RWPE2 (cell line): ENCODE measurements around the gene HOXD8.
A peak's percentile ranks its signal among the peaks of the same experiment; 100 is the strongest.

Experiments used
- ATAC-seq: fragments of 200-7000 bp; cut with Tn5 transposase; 3 replicates; pipeline ENCODE4 v1.9.1; 2021; ENCODE audit warnings: low read depth
- DNase-seq: peaks from one replicate; pipeline ENCODE4 v3.0.0-alpha.2; 2020; ENCODE audit warnings: low spot score
- H3K27ac ChIP-seq: fragments of 450-650 bp; 2 replicates; pipeline ENCODE4 v1.5.1; 2017; ENCODE audit warnings: mild to moderate bottlenecking; ENCODE audit not compliant: poor library complexity, severe bottlenecking
- H3K27me3 ChIP-seq: fragments of 250-450 bp; sonication (Bioruptor Pico); 2 replicates; pipeline ENCODE4 v1.5.1; 2021; ENCODE audit warnings: mild to moderate bottlenecking, moderate library complexity; ENCODE audit not compliant: insufficient read depth, poor library complexity, severe bottlenecking
- H3K36me3 ChIP-seq: fragments of 250-450 bp; sonication (Bioruptor Pico); 2 replicates; pipeline ENCODE4 v1.5.1; 2020; ENCODE audit warnings: low read depth, mild to moderate bottlenecking, moderate library complexity
- H3K4me1 ChIP-seq: fragments of 250-450 bp; sonication (Bioruptor Pico); 2 replicates; pipeline ENCODE4 v1.5.1; 2021; ENCODE audit warnings: mild to moderate bottlenecking, moderate library complexity; ENCODE audit not compliant: insufficient read depth, poor library complexity, severe bottlenecking
- H3K4me3 ChIP-seq: fragments of 250-450 bp; sonication (Bioruptor Pico); 2 replicates; pipeline ENCODE4 v1.5.1; 2021; ENCODE audit warnings: mild to moderate bottlenecking, moderate library complexity; ENCODE audit not compliant: severe bottlenecking
- H3K9me3 ChIP-seq: fragments of 250-450 bp; sonication (Bioruptor Pico); 2 replicates; pipeline ENCODE4 v1.5.1; 2021; ENCODE audit warnings: mild to moderate bottlenecking, moderate library complexity; ENCODE audit not compliant: severe bottlenecking
- CTCF ChIP-seq: fragments of 450-650 bp; IDR thresholded peaks from one replicate; pipeline ENCODE4 v1.5.1; 2017; ENCODE audit warnings: mild to moderate bottlenecking, moderate library complexity; ENCODE audit not compliant: poor library complexity, severe bottlenecking

The HOXD8 gene

DNA sequence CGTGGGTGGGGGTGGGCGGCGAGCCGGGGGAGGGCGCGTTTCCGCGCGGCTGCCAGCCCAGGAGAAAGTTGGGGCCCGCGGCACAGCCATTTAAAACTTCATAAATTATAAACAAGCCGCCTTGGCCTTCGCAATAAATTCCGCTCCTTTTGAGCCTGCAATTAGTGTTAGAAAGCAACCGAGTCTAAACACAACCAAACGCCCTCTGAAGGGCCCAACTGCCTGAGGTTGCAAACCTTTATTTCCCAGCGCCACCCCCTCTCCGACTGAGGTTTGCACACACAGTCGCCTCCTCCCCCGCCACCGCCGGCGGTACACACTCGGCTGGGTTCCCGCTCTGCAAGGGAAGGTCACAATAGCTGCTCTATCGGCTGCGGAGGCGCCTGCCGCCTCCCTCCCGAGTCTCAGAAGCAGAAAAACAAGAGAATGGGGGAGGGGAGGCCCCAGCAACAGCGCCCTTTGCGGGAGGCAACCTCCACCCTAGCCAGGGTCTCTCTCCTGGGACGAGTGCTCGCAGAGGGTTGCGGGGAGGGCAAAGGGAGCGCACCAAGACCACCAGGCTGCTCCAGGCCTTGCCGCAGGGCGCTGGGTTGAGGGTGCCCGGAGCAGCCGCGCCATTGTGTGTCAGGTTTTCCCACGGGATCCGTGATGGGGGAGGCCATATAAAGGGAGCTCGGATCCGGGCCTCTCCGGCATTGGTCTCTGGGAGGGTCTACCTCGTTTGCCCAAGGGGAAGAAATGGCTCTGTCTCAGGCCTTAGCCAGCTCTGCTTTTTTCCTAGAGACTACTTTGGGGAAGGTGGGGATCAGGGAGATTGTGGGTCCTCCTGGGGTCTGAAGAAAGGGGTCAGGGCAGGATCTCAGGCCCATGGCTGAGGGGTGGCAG lies 45.6 kb downstream of the HOXD8 start:
- Histone ChIP-seq H3K36me3 (no peaks in the 10 kb centered on the region), H3K27ac (no peak overlapping the region), H3K27me3 (no peaks in the 10 kb centered on the region), H3K9me3 (no peaks in the 10 kb centered on the region), H3K4me1 (peaks cover 5% of the 10 kb centered on the region), H3K4me3 (no peak overlapping the region)
- DNase-seq (no peak), ATAC-seq (no peak)
- no peak for TF ChIP-seq CTCF

DNA sequence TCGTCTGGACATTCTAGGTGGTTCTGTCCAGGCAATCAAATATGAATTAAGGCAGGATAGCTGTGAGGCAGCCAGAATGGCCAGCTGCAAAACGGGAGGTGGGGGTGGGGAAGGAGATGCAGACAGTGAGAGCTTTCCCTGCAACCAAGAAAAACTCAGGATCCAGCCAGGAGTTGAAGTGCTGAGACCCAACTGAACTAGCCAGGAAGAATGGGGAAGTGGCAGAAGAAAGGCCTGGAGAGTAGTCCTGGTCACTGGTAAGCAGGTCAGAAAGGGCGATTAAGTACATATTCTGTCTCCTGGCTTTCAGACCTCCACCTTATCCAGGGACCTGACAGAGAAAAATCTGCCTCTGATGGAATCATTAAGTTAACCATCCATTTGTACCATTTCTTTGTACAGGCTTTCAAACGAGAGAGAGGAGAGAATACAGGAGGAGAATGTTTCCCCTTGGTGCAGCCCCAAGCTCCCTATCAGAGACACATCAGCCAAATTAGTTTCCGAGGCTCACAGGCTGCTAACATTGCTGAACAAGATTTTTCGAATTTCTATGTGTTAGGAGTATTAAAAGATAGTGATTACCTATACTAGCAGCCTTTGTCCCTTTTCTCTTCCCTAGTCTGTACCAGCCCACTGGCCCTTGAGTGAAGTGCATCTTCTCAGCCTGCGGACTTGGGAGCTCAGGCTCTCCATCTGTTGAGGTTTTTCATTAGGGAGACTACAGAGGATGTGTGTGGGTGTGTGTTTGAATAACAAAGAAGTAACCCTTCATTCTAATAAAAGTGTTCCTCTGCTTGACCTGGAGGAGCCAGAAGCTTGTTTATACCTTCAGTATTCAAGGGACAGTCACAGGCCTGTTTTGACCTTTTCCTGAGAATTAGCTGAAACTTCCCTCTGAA lies 46.5 kb downstream of the HOXD8 start:
- Histone ChIP-seq H3K36me3 (no peaks in the 10 kb centered on the region), H3K27ac (no peak overlapping the region), H3K9me3 (no peaks in the 10 kb centered on the region), H3K27me3 (no peaks in the 10 kb centered on the region), H3K4me3 (no peak overlapping the region), H3K4me1 (peaks cover 5% of the 10 kb centered on the region)
- TF ChIP-seq CTCF = no peak
- DNase-seq (no peak), ATAC-seq (no peak)

DNA sequence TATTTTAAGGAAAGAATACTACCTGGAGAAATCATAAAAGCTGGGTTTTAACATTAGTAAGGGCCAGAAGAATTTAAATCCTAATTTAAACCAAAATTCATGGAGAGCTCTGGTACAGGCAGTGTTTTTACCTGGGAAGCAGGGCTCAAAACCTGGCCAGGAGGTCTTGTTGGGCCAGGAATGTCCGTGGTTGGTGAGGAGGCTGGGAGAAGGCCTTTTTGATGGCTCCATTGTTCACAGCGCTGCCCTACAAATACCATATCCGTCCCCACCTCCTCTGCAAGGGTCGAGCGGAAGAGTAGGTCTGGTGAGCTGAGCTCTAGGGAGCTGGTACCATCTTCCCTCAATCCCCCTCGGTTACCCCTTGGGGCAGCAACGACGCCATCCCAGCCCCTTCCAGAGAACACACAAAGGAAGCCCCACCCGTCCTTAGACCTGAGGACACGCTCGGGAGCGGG lies 48.1 kb downstream of the HOXD8 start:
- H3K36me3 ChIP-seq = no peaks in the 10 kb centered on the region
- peak overlapping the region; percentile 49 for H3K27ac ChIP-seq
- peak overlapping the region; percentile 39 for H3K4me3 ChIP-seq
- no peak for DNase-seq
- H3K27me3 ChIP-seq = no peaks in the 10 kb centered on the region
- no peak for TF ChIP-seq CTCF
- peaks cover 5% of the 10 kb centered on the region for H3K4me1 ChIP-seq
- no peaks in the 10 kb centered on the region for H3K9me3 ChIP-seq
- peak; percentile 29; the same call in 2 of the 3 replicates for ATAC-seq

DNA sequence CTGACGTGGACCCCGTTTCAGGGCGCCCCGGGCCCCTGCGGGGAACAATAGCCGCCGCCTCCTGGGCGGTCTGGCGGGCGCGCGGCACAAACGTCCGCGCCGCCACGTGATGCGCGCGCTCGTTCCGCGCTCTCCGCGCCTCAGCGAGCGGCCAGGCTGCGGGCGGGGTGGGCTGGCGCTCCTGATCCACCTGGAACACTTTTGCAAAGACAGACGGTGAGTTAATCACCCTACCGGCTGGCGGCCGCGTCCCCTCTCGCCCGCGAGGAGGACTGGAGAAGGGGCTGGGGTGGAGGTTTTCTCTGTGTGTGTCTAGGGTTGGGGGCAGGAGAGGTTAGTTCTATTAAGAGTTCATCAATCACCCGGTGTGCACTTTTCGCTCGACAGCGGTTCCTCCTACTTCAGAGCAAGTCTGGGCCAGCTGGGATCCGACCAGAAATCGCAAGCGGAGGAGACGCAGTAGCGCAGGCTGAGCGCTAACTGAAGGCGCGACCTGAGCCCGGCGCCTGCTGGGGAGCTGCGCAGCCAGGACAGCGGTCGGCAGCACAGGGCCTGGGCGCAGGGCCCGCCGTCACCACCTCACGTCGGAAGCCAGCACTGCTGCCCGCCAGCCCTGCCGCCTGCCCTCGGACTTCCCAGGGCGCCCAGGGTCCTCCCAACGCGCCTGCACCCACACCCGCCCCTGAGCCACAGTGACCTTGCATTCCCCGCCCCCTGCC lies 48.7 kb downstream of the HOXD8 start:
- ATAC-seq = peak; percentile 80
- H3K9me3 ChIP-seq = no peaks in the 10 kb centered on the region
- peak overlapping the region; percentile 49 for H3K27ac ChIP-seq
- H3K27me3 ChIP-seq = no peaks in the 10 kb centered on the region
- H3K36me3 ChIP-seq = no peaks in the 10 kb centered on the region
- peaks cover 5% of the 10 kb centered on the region for H3K4me1 ChIP-seq
- DNase-seq = no peak
- H3K4me3 ChIP-seq = peak overlapping the region; percentile 39
- no peak for TF ChIP-seq CTCF
